Gastroesophageal sphincter (tissue), 3 donors: ENCODE measurements around the gene PREX1.

Experiments
- EP300 ChIP-seq: sonication (generic); formaldehyde crosslinking; IDR thresholded peaks from one replicate; pipeline ENCODE4 v1.6.1; 2017; ENCODE audit warnings: antibody characterized with exemption, mild to moderate bottlenecking
- POLR2A ChIP-seq, 2 donors: fragments of 450-650 bp; IDR thresholded peaks; one replicate each; pipeline ENCODE4 v1.6.1; 2017; ENCODE audit warnings: antibody characterized with exemption in 2 of 2, mild to moderate bottlenecking in 2 of 2, moderate library complexity in 1 of 2
- POLR2AphosphoS5 ChIP-seq: sonication (generic); formaldehyde crosslinking; IDR thresholded peaks from one replicate; pipeline ENCODE4 v1.6.1; 2017; ENCODE audit warnings: antibody characterized with exemption
- TF ChIP-seq, protein P1 (sequence below), 4 experiments: fragments of 200-600 bp in 2 of 4; fragments of 450-650 bp in 2 of 4; sonication (generic) in 1 of 4; IDR thresholded peaks; one replicate each; pipeline ENCODE4 v1.5.1; 2017 to 2019; ENCODE audit warnings: antibody characterized with exemption in 4 of 4, mild to moderate bottlenecking in 2 of 4, moderate library complexity in 2 of 4

DNA sequence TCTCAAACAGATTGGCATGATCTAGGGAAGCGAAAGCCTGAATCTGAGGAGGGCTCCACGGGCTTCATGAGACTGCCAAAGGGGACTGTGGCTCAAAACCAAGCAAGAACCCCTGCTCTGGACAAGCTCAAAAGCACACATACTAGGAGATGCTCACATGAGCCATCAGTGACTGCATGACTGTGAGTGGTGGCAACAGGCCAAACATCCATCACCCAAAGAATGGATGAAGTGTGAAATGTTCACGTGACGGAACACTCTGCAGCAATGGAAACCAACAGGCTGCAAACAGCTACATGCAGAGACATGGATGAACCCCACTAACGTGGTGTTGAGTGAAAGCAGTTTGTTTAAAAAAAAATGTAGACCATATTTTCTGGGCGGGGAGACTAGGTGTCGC lies 136.3 kb downstream of the PREX1 start:
- TF ChIP-seq EP300: no peak
- no peak for TF ChIP-seq POLR2AphosphoS5
- TF ChIP-seq, protein P1, sequence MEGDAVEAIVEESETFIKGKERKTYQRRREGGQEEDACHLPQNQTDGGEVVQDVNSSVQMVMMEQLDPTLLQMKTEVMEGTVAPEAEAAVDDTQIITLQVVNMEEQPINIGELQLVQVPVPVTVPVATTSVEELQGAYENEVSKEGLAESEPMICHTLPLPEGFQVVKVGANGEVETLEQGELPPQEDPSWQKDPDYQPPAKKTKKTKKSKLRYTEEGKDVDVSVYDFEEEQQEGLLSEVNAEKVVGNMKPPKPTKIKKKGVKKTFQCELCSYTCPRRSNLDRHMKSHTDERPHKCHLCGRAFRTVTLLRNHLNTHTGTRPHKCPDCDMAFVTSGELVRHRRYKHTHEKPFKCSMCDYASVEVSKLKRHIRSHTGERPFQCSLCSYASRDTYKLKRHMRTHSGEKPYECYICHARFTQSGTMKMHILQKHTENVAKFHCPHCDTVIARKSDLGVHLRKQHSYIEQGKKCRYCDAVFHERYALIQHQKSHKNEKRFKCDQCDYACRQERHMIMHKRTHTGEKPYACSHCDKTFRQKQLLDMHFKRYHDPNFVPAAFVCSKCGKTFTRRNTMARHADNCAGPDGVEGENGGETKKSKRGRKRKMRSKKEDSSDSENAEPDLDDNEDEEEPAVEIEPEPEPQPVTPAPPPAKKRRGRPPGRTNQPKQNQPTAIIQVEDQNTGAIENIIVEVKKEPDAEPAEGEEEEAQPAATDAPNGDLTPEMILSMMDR (IDR thresholded peaks at IDR 0.05): no peak
- TF ChIP-seq POLR2A (IDR thresholded peaks at IDR 0.05): no peak
